Activated CD4-positive, CD25-positive, alpha-beta regulatory T cell (primary cell): Measurements from ENCODE around the gene MAK.
"Not testable (repeated sequence)": the region's sequence is repeated elsewhere in the genome, so short reads cannot be mapped to it uniquely, and the experiment has no call there.

Experiments
- DNase-seq, 4 experiments: peaks; one replicate each; lab custom pipeline; 2025; lab: John Stamatoyannopoulos, UW

MAK gene, protein sequence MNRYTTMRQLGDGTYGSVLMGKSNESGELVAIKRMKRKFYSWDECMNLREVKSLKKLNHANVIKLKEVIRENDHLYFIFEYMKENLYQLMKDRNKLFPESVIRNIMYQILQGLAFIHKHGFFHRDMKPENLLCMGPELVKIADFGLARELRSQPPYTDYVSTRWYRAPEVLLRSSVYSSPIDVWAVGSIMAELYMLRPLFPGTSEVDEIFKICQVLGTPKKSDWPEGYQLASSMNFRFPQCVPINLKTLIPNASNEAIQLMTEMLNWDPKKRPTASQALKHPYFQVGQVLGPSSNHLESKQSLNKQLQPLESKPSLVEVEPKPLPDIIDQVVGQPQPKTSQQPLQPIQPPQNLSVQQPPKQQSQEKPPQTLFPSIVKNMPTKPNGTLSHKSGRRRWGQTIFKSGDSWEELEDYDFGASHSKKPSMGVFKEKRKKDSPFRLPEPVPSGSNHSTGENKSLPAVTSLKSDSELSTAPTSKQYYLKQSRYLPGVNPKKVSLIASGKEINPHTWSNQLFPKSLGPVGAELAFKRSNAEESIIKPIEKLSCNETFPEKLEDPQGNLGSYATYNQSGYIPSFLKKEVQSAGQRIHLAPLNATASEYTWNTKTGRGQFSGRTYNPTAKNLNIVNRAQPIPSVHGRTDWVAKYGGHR

DNA sequence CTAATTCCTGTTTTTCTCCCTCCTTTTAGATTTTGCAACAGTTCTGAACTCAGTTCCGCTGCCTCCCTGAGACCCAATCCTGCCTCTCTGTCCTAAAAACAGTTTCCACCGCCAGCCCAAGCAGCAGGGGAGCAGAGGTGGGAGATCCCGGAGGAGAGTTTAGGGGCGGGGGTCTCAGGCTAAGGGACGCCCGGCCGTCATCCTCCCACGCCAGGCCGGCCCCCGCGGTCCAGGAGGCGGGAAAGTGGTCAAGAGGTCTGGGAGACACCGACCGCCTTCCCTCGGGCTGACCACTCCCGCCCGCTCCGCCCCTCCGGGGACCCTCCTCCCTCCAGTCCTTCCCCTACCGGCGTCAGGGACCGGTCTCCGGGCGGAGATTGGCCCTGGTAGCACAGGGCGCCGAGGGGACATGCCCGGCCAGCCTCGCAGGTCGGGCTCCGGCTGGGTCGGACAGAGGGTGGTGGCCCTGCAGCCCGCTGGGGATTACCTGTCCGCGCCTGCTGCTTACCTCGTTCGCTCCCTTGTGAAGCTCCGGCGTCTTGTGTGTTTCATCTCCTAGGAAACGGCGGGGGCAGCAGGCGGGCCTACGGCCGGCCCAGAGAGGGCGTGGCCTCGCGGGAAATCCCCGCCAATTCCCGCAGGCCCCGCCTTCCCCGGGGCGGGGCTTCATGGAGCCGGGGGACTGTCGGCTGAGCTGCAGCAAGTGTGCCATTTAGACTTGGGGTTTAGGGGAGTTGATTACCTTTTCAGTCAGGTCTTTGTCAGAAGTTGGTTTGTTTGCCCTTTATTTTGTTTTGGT lies at the start of gene MAK:
Gene MAK, minus strand, starts transcription at position 545 of the 799 bp plus-strand sequence. CDS start 7,891 bp downstream, outside the sequence.
- peak; percentile 68 to 77 (median 72) for DNase-seq

DNA sequence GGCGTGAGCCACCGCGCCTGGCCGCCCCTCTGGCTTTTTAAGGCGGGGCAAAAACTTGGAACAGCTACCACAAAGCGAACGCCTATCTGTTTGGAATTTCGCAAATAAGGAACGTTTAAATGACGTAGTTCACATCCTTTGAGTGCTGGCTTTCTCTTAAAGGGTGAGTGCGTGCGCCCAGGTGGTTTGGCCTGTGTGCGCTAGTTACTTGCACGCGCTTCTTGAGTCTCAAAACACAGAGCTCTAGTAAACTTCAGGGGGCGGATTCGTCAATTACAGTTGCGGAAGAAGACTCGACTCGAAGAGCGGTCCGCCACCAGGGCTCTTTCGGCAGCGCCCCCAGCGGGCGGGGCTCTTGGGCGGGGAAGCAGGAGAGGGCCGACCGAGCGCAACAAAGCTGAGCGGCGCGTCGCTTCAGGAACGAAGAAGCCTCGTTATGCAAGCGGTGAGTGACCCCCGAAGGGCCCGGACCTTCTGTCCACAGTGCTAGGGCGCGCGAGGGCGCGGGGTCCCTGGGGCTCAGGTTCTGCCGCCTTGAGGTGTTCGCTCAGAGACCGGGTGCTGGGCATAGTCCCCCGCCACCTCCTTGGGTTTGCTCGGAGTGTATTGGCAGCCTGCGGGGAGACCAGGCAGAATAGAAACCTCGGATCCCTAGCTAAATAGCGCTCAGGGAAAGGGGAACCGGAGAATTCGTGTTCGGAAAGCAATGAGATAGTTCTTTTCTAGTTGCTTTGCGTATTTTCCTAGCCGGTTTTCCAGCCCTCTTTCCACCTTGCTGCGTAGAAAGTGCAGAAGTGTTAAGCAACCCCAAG lies 48.6 kb upstream of the MAK start, which contains the start of gene SYCP2L:
Gene SYCP2L, plus strand, starts transcription at position 362 of the 812 bp plus-strand sequence. Its CDS starts 75 bp downstream, at position 437.
- DNase-seq, result no peak

DNA sequence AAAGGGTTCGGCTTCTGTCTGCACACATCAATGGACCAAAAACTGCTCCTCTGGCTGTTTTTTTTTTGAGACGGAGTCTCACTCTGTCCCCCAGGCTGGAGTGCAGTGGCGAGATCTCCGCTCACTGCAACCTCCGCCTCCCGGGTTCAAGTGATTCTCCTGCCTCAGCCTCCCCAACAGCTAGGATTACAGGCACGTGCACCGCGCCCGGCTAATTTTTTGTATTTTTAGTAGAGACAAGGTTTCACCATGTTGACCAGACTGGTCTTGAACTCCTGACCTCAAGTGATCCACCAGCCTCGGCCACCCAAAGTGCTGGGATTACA lies 48.0 kb upstream of the MAK start:
- DNase-seq, result not testable (repeated sequence)

- DNase-seq, result no peak
These were observed 46.1 kb upstream of the MAK start for GRCh38 chr6:10884245-10884972.

DNA sequence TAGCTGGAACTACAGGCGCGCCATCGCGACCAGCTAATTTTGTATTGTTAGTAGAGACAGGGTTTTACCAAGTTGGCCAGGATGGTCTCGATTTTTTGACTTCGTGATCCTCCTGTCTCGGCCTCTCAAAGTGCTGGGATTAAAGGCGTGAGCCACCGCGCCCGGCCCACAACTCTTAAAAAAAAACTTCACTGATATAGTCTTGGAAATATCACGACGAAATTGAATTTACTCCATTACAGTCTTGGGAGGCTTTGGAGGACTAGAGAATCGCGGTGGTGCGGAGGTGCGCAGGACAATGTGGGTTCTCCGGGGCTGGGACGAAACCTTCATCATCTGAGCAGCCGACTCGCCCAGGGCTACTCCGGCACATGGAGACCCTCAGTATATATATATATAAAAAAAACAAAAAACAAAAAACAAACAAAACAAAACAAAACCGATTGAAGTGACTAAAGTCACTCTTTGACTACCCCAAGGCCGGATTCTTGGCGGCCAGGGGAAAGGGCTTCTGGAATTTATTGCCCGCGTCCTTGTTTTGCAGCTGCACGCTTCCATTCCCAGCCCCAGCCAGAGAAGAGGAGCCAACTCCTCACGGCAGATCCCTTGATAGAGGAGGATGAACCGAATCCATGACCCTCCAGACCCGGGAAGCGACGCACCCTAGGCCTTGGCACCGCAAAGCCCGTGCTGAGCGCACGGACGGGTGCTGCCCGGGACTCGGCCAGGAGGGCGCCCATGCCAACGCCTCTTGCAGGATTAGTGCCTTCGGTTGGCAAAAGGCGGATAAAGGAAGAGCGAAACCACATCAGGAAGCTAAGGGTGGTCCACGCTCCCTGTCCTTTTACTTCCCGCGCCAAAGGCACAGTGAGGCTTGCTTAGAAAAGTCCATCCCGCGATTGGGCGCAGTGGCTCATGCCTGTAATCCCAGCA lies 45.2 kb upstream of the MAK start:
- DNase-seq, result no peak

DNA sequence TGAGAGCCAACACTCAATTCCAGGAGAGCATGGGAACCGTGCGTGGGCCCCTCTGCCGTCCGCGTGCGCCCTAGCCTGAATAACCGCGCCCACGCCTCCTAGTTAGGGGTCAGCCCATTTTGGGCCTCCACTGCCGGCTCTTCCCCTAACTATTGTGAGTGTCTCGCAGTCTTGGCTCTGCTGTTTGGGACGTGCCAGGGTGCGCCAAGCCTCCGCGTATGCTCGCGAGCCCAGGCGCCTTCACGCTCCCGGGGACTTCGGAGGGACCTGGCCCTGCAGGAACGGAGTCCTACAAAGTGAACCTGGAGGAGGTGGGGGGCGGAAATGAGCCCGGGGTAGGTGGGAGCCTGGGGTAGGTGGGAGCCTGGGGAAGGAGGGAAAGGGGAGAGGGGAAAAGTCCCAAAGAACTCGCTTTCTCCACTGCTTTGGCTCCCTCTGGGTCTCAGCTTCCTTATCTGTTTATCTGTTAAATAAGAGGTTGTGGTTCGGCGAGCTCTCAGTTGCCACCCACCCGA lies 44.4 kb upstream of the MAK start:
- DNase-seq, result no peak

- DNase-seq, result not testable (repeated sequence)
These were observed 43.9 kb upstream of the MAK start for GRCh38 chr6:10882253-10882630.

DNA sequence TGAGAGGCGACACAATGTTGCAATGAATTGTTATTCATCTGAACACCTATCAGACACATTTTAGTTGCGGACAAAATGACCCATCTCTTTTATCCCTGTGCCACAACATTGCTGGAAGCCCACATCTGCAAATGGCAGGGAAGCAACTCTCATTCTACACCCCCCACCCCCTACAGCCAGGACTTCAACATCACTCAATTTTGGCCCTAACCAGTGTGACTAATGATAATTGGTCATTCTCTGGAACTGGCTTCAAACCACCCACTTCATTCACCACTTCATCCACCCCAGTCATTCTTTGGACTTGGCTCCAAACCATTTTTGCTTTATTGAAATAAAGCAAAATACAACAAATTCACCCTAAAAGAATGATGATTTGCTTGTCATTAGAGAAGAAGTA lies 42.0 kb upstream of the MAK start:
- DNase-seq, result no peak

DNA sequence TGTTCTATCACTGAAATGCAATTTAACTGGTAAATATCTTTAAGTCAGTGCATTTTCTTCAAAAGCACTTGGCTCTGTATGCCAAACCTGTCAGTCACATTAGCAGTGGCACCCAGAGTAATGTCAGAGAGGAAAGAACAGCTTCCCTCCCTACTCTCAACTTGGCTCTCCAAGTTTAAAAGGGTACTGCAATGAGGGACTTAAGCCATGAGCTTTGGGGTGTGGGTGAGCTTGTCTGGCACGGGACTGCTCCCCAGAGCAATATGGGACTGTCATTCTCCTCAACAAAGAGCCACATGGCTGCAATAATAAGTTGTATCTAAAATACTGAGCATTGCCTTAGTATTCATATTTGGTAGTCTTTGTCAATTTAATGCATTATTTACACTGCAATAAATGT lies 39.5 kb upstream of the MAK start:
- DNase-seq, result no peak

DNA sequence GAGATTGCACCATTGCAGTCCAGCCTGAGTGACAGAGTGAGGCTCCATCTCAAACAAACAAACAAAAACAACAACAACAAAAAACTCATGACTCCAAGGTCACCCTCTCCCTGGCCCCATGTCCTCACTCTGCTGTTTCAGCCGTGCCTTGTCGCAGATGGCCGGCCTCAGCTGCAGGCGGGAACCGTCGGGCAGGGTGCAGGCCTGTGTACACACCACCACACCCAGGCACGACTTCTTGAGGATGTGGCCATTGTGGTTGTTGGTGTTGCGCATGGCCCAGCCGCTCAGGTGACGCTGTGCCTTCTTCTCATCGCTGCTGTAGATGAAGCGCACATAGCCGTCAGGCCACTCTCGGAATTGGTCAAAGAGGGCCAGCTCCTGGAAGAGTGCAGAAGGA lies 38.7 kb upstream of the MAK start:
- no peak for DNase-seq

DNA sequence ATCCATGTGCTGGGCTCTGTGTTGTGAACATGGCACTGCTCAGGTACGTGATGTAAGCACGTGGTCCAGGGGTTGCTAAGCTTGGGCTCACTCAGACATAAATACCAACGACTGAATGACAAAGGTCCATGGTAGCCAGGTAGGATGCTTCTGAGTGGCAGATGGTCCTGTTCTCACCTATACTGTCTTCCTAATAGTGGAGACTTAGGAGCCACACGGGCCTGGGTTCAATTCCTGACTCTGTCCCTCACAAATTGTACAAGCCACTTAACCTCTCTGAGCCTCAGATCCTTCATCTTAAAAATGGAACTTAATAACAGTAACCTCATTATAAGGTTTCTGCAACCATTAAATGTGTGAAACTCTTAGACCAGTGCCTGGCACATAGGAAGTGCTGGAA lies 36.7 kb upstream of the MAK start:
- DNase-seq, result no peak

DNA sequence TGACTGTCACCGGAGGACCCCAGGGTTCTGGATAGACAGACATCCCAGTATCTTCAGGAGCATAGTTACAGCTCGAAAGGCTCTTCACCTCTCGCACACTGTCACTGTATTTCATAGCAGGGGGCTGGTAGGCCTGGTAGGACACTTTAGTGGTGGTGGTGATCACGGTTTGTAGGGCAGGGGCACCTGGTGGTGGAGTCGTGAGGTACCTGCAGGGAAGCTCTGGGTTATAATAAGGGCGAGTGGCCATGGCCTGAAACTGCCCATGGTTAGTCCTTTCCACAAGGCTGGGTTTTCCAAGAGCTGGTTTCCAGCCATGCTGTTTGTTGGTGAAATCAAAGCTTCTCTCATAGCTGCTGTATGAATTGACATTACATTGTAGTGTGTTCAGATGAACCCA lies 35.9 kb upstream of the MAK start:
- DNase-seq, result no peak

DNA sequence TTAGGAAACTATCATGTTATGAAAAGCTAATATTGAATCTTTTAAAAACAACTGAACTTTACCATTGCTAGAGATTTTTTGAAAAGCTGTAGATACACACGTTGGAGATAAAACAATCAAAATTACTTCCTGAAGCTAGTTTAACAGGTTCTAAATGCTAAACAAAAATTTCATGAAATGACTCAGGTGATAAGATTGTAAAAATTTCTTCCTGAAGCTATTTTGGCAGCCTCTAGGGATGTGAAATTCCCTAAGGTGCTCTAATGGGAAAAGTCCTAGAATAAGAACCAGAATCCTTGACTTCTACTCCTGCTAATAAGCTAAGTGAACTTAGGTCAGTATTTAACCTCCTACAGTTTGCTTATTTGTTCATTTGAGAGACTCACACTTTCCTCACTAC lies 35.0 kb upstream of the MAK start:
- no peak for DNase-seq

- no peak for DNase-seq
These were observed 29.6 kb upstream of the MAK start for GRCh38 chr6:10867952-10868351.

DNA sequence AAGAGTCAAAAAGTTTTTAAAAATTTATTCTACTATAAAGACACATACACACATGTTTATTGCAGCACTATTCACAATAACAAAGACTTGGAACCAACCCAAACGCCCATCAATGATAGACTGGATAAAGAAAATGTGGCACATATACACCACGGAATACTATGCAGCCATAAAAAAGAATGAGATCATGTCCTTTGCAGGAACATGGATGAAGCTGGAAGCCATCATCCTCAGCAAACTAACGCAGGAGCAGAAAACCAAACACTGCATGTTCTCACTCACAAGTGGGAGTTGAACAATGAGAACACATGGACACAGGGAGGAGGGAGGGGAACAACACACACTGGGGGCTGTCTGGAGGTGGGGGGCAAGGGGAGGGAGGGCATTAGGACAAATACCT lies 28.4 kb upstream of the MAK start:
- not testable (repeated sequence) for DNase-seq

DNA sequence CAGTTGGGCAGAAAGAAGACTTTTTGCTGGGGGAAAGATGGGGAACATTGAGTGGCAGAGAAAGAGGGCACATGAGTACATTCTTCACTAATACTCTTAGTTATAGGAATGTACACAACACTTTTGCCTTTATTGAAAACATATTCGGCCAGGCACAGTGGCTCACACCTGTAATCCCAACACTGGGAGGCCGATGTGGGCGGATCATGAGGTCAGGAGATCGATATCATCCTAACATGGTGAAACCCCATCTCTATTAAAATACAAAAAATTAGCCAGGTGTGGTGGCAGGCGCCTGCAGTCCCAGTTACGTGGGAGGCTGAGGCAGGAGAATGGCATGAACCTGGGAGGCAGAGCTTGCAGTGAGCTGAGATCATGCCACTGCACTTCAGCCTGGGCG lies 24.7 kb upstream of the MAK start:
- not testable (repeated sequence) for DNase-seq

GRCh38 chr6:10862361-10862760 lies 24.0 kb upstream of the MAK start:
- DNase-seq, result no peak

- no peak for DNase-seq
These were observed 22.7 kb upstream of the MAK start for GRCh38 chr6:10861086-10861485.

DNA sequence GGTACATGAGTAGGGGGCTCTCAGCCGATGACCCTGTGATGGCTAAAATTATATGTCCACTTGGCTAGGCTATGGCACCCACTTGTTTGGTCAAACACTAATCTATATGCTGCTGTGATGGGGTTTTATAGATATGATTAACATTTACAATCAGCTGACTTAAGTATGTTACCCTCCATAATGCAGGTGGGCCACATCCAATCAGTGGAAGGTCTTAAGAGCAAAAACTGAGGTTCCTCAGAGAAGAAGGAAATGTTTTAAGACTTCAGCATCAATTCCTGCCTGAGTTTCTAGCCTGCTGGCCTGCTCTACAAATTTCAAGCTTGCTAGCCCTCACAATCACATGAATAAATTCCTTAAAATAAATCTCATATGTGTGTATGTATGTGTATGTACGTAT lies 18.9 kb upstream of the MAK start:
- no peak for DNase-seq
